Tibial nerve (tissue), 4 donors: ENCODE results near the gene ZNF81. TPM values are rescaled to one million over a fixed set of nuclear protein-coding genes. Genes with fewer than 3 reads are reported as not detected.
A peak's percentile ranks its signal among the peaks of the same experiment; 100 is the strongest.
"Not testable (repeated sequence)": the region's sequence is repeated elsewhere in the genome, so short reads cannot be mapped to it uniquely, and the experiment has no call there.

Experiments
- DNase-seq, 2 donors: peaks; one replicate each; pipeline ENCODE4 v3.0.0-alpha.2; 2019; ENCODE audit warnings: low spot score in 2 of 2
- H3K27ac ChIP-seq, 4 donors: fragments of 200-600 bp; sonication (generic) in 3 of 4; one replicate each; pipeline ENCODE4 v1.5.1; 2017 to 2019; ENCODE audit warnings: mild to moderate bottlenecking in 1 of 4
- H3K27me3 ChIP-seq, 2 donors: fragments of 200-600 bp; sonication (generic) in 1 of 2; one replicate each; pipeline versions ENCODE4 v1.5.1 to v1.6.0; 2017 to 2019
- H3K36me3 ChIP-seq, 3 donors: fragments of 200-600 bp; sonication (generic); one replicate each; pipeline ENCODE4 v1.5.1; 2018 to 2019
- H3K4me1 ChIP-seq, 4 donors: fragments of 200-600 bp; sonication (generic) in 3 of 4; one replicate each; pipeline ENCODE4 v1.5.1; 2017 to 2019
- H3K4me3 ChIP-seq, 4 donors: fragments of 200-600 bp; sonication (generic) in 3 of 4; one replicate each; pipeline ENCODE4 v1.5.1; 2017 to 2019; ENCODE audit warnings: mild to moderate bottlenecking in 1 of 4, moderate library complexity in 1 of 4
- H3K9me3 ChIP-seq, 4 donors: fragments of 200-600 bp; sonication (generic) in 3 of 4; one replicate each; pipeline ENCODE4 v1.5.1; 2017 to 2019
- EP300 ChIP-seq, 2 donors: sonication (generic); formaldehyde crosslinking; IDR thresholded peaks; one replicate each; pipeline ENCODE4 v1.6.1; 2017; ENCODE audit warnings: antibody characterized with exemption in 2 of 2, mild to moderate bottlenecking in 1 of 2
- POLR2A ChIP-seq, 2 donors: fragments of 450-650 bp; IDR thresholded peaks; one replicate each; pipeline ENCODE4 v1.6.1; 2017; ENCODE audit warnings: antibody characterized with exemption in 2 of 2, mild to moderate bottlenecking in 2 of 2, moderate library complexity in 2 of 2
- WGBS, 2 donors: methylation state at CpG; one replicate each; pipeline ENCODE4 v1.1.5; 2018; 5-methylcytosine and 5-hydroxymethylcytosine counted together
- total RNA-seq, 4 donors: library from RNA; depleted of rRNA; stranded (reverse); fragments of >200 nt; gene quantifications; one replicate each; pipeline ENCODE4 v1.1.0, GENCODE V29; 2016
- TF ChIP-seq, protein P1 (sequence below), 5 experiments: fragments of 200-600 bp in 3 of 5; fragments of 450-650 bp in 2 of 5; sonication (generic) in 3 of 5; IDR thresholded peaks; one replicate each; pipeline ENCODE4 v1.5.1; 2016 to 2019; ENCODE audit warnings: antibody characterized with exemption in 5 of 5, mild to moderate bottlenecking in 3 of 5, moderate library complexity in 2 of 5

Gene ZNF81
- total RNA-seq, 4 donors from 2014 or later: 5.2 to 8.8 (median 6.6) TPM

DNA sequence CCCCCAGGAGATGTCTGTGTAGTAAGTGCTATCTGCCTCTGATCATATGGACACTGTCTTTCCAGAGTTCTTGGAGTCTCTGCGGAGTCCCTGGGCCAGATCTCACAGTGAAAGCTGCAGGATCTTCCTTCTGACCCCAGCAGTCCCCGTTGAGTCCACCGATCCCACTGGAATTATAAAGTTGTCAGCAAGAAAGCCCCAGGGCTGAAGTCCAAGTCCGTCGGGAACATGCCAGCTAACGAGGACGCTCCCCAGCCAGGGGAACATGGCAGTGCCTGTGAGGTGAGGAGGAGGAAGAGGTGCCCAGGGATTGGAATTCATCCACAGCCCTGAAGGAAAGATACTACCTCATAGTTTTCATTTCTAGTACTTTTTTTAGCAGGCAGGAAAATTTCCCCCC lies 9.3 kb downstream of the ZNF81 start:
- no peak overlapping the region for H3K27ac ChIP-seq
- TF ChIP-seq, protein P1, sequence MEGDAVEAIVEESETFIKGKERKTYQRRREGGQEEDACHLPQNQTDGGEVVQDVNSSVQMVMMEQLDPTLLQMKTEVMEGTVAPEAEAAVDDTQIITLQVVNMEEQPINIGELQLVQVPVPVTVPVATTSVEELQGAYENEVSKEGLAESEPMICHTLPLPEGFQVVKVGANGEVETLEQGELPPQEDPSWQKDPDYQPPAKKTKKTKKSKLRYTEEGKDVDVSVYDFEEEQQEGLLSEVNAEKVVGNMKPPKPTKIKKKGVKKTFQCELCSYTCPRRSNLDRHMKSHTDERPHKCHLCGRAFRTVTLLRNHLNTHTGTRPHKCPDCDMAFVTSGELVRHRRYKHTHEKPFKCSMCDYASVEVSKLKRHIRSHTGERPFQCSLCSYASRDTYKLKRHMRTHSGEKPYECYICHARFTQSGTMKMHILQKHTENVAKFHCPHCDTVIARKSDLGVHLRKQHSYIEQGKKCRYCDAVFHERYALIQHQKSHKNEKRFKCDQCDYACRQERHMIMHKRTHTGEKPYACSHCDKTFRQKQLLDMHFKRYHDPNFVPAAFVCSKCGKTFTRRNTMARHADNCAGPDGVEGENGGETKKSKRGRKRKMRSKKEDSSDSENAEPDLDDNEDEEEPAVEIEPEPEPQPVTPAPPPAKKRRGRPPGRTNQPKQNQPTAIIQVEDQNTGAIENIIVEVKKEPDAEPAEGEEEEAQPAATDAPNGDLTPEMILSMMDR (IDR thresholded peaks at IDR 0.05): no peak
- TF ChIP-seq POLR2A (IDR thresholded peaks at IDR 0.05): no peak
- no peak for TF ChIP-seq EP300 (IDR thresholded peaks at IDR 0.05)
- H3K27me3 ChIP-seq: no peaks in the 10 kb centered on the region
- no peak for DNase-seq
- no peak overlapping the region for H3K4me3 ChIP-seq
- no peaks in the 10 kb centered on the region for H3K9me3 ChIP-seq
- WGBS, 2 donors: 40 to 79% methylated on average over 3 to 7 of the region's 7 CpGs
- peaks cover 0 to 21% (median 0%) of the 10 kb centered on the region in 3 donors for H3K36me3 ChIP-seq
- no peaks in the 10 kb centered on the region for H3K4me1 ChIP-seq

DNA sequence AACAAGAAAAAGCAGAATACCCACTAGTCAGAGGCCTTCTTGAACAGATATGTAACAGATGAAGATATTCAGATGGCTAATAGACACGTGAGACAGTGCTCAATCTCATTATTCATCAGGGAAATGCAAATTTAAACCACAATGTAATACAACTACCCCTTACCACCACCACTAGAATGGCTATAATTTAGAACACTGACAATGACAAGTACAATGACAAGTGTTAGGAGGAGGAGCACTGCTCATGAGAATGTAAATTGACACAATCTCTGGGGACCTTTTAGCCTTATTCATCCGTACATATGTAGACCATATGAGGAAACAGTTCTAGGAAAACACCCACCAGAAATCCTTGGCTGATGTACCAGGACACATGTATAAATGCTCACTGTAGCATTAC lies 13.1 kb downstream of the ZNF81 start:
- Histone ChIP-seq H3K9me3 (no peaks in the 10 kb centered on the region), H3K27me3 (no peaks in the 10 kb centered on the region), H3K4me1 (no peaks in the 10 kb centered on the region), H3K36me3 (peaks cover 0 to 21% (median 0%) of the 10 kb centered on the region in 3 donors), H3K4me3 (no peak overlapping the region), H3K27ac (no peak overlapping the region)
- no peak for DNase-seq
- TF ChIP-seq, protein P1 (IDR thresholded peaks at IDR 0.05): no peak
- TF ChIP-seq EP300 (IDR thresholded peaks at IDR 0.05): no peak
- TF ChIP-seq POLR2A (IDR thresholded peaks at IDR 0.05): no peak
- 52 to 56% methylated on average over 1 to 2 of the region's 2 CpGs for WGBS, 2 donors

DNA sequence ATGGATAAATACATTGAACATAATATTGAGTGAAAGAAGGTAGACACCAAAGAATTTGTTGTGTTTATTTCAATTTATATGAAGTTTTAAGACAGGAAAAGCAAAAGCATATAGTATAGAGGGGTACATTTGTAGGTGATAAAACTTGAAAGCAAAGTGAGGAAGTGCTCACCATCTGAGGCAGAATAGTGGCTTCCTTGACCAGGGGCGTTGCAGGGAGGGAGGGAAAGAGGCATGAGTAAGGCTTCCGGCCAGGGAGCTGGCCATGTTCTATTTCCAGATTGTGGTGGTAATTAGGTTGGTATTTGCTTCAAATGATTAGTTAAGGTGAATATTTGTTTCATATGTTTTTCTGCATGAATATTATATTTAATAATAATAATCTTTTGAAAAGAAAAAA lies 13.7 kb downstream of the ZNF81 start:
- DNase-seq, H3K4me1 ChIP-seq, H3K27ac ChIP-seq, H3K9me3 ChIP-seq, H3K4me3 ChIP-seq, H3K27me3 ChIP-seq: not testable (repeated sequence)
- H3K36me3 ChIP-seq: peaks cover 0 to 21% (median 0%) of the 10 kb centered on the region in 3 donors
- 17% methylated on average over 1 of the region's 2 CpGs; no CpG with 5 or more reads in 1 of the 2 donors for WGBS, 2 donors

DNA sequence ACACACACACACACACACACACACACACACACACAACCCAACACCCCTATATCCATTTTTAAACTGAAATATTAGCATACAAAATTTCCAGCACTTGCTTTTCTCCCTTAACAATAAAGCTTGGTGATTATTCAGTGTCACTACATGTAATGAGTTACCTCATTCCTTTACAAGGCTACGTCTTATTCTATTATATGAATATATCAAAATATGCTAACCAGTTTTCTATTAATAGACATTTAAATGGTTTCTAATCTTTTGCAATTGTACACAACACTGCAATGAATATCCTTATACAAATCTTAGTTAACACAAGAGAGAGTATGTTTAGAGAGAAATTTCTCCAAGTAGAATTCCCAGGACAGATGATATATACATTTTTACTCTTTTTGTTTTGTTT lies 14.2 kb downstream of the ZNF81 start:
- Histone ChIP-seq H3K27ac (no peak overlapping the region), H3K27me3 (no peaks in the 10 kb centered on the region), H3K36me3 (peaks cover 0 to 21% (median 0%) of the 10 kb centered on the region in 3 donors), H3K4me1 (no peaks in the 10 kb centered on the region), H3K9me3 (no peaks in the 10 kb centered on the region), H3K4me3 (no peak overlapping the region)
- TF ChIP-seq EP300 (IDR thresholded peaks at IDR 0.05) (no peak), POLR2A (IDR thresholded peaks at IDR 0.05) (no peak)
- TF ChIP-seq, protein P1 (IDR thresholded peaks at IDR 0.05): no peak
- WGBS, 2 donors: 59 to 63% methylated on average over 1 of the region's 1 CpG
- DNase-seq: no peak

DNA sequence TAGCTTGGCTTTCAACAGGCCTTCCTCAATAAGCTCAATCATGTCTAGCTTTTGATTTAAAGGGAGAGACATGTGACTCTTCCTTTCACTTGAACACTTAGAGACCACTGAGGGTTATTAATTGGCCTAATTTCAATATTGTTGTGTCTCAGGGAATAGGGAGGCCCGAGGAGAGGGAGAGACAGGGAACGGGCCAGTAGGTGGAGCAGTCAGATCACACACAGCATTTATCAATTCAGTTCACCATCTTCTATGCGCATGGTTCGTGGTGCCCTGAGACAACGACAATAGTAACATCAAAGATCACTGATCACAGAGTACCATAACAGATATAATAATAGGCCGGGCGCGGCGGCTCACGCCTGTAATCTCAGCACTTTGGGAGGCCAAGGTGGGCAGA lies 17.8 kb downstream of the ZNF81 start:
- 52 to 64% methylated on average over 10 of the region's 10 CpGs for WGBS, 2 donors
- no peaks in the 10 kb centered on the region for H3K4me1 ChIP-seq
- H3K27me3 ChIP-seq: no peaks in the 10 kb centered on the region
- no peaks in the 10 kb centered on the region for H3K36me3 ChIP-seq
- H3K9me3 ChIP-seq: no peaks in the 10 kb centered on the region
- no peak overlapping the region for H3K4me3 ChIP-seq
- TF ChIP-seq, protein P1 (IDR thresholded peaks at IDR 0.05): peak in 4 of 5 experiments; percentile 10 to 57 (median 22)
- TF ChIP-seq POLR2A (IDR thresholded peaks at IDR 0.05): no peak
- peak in 1 of 2 donors; percentile 16 for DNase-seq
- no peak overlapping the region for H3K27ac ChIP-seq

DNA sequence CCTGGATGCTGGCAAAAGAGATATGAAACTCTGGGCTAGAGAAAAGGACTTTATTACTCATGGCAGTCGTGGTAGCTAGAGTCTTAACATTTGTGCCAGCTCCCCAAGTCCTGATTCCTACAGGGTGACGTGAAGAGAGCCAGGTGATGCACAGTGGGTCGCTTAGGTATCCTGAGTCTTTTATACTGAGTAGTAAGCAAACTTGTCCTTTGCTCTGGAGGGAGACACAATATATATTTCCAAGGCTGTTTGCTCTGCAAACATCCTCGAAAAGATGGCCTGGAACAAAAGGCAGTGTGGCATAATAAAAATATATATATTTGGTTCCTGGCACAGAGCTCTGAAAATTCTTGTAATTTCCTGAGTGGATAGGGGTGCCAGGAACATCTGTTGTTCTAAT lies 23.0 kb downstream of the ZNF81 start:
- Histone ChIP-seq H3K4me3 (no peak overlapping the region), H3K27ac (no peak overlapping the region), H3K27me3 (no peaks in the 10 kb centered on the region), H3K9me3 (no peaks in the 10 kb centered on the region), H3K36me3 (no peaks in the 10 kb centered on the region), H3K4me1 (no peaks in the 10 kb centered on the region)
- DNase-seq: no peak
- 53 to 55% methylated on average over 4 of the region's 4 CpGs for WGBS, 2 donors
- TF ChIP-seq POLR2A (IDR thresholded peaks at IDR 0.05): no peak
- no peak for TF ChIP-seq EP300 (IDR thresholded peaks at IDR 0.05)
- TF ChIP-seq, protein P1 (IDR thresholded peaks at IDR 0.05): no peak
